ENCODE data around the gene ZNF512B. TPM values are rescaled to one million over a fixed set of nuclear protein-coding genes. Genes with fewer than 3 reads are reported as not detected.

Gene ZNF512B
- polyA plus RNA-seq, 3 donors, result 0.10 to 2.6 TPM; not detected in 1

DNA sequence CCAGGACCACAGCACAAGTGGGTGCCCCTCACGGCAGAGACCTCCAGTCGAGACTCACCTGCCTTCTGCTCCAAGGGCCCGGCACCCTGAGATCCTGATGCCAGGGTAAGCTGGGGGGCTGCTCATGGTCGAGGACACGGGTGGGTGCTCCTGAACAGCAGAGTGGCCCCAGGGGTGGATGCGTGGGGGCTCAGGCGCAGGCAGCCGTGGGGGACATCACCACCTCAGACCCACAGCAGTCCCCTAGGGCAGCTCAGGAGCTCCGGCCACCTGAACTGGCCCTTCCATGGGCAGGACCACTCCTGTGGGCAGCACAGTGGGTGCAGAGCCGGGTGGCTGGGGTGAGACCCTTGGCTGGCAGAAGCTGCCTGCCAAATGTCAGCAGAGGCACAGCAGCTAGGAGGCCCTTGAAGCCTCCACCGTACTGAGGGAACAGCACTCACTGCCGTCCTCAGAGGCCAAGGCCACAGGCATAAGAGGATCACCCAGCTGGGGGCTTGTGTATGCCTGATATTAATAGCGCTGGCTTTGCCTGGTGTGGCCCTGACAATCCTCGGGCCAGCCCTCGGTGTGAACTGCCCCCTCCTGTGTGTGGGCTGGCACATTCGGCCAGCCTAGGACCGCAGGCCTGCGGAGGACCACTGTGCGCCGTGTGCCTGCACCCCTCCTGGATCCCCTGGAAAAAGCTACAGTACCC lies 18.9 kb downstream of the ZNF512B start:
- Mint-ChIP-seq H3K27ac (no peak overlapping the region), H3K27me3 (ENCODE audit: low read depth in 3 of 3) (peaks cover 2% of the 10 kb centered on the region in 3 donors), H3K9me3 (no peaks in the 10 kb centered on the region), H3K4me3 (no peak overlapping the region), H3K36me3 (peaks cover 7 to 17% of the 10 kb centered on the region in 2 donors), H3K4me1 (peaks cover 55% of the 10 kb centered on the region)
- no peaks in the 10 kb centered on the region for H3K9me3 ChIP-seq (replicated peaks in 1 of 2; ENCODE audit: control insufficient read depth in 1 of 2, insufficient read depth in 1 of 2, low read length in 2 of 2)
- peaks cover 6 to 7% of the 10 kb centered on the region in 2 donors for H3K36me3 ChIP-seq (replicated peaks in 1 of 2; ENCODE audit: control insufficient read depth in 1 of 2, insufficient read depth in 2 of 2, low read length in 2 of 2)
- H2AFZ ChIP-seq (ENCODE audit: insufficient read depth, low read depth, low read length, poor library complexity, severe bottlenecking), result no peak overlapping the region
- H3K27me3 ChIP-seq (ENCODE audit: control insufficient read depth in 2 of 2, insufficient read depth in 2 of 2, low read length in 2 of 2), result no peaks in the 10 kb centered on the region
- intact Hi-C loops (cut with micrococcal nuclease), result no loop called here
- no peak overlapping the region for H3K4me2 ChIP-seq (replicated peaks; ENCODE audit: extremely low read depth, low read length, poor library complexity, severe bottlenecking)
- peaks cover 95% of the 10 kb centered on the region for H3K79me2 ChIP-seq (ENCODE audit: insufficient read depth, low read length)
- DNase-seq, result no peak
- WGBS (ENCODE audit: insufficient coverage), result 94% methylated on average over 19 of the region's 20 CpGs
- no peak overlapping the region for H3K9ac ChIP-seq (ENCODE audit: insufficient read depth, low read length, poor library complexity, severe bottlenecking)
- TF ChIP-seq, protein P1, sequence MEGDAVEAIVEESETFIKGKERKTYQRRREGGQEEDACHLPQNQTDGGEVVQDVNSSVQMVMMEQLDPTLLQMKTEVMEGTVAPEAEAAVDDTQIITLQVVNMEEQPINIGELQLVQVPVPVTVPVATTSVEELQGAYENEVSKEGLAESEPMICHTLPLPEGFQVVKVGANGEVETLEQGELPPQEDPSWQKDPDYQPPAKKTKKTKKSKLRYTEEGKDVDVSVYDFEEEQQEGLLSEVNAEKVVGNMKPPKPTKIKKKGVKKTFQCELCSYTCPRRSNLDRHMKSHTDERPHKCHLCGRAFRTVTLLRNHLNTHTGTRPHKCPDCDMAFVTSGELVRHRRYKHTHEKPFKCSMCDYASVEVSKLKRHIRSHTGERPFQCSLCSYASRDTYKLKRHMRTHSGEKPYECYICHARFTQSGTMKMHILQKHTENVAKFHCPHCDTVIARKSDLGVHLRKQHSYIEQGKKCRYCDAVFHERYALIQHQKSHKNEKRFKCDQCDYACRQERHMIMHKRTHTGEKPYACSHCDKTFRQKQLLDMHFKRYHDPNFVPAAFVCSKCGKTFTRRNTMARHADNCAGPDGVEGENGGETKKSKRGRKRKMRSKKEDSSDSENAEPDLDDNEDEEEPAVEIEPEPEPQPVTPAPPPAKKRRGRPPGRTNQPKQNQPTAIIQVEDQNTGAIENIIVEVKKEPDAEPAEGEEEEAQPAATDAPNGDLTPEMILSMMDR (IDR thresholded peaks at IDR 0.05), result no peak
- H3K4me3 ChIP-seq (replicated peaks in 1 of 3; ENCODE audit: low read depth in 2 of 3, low read length in 3 of 3), result no peak overlapping the region
- H4K20me1 ChIP-seq (ENCODE audit: insufficient read depth, low read length), result peaks cover 99% of the 10 kb centered on the region
- peaks cover 43 to 55% of the 10 kb centered on the region in 2 donors for H3K4me1 ChIP-seq (ENCODE audit: control insufficient read depth in 1 of 2, insufficient read depth in 2 of 2, low read length in 2 of 2)
- no peak overlapping the region for H3K27ac ChIP-seq (ENCODE audit: low read depth in 1 of 2, low read length in 2 of 2)

DNA sequence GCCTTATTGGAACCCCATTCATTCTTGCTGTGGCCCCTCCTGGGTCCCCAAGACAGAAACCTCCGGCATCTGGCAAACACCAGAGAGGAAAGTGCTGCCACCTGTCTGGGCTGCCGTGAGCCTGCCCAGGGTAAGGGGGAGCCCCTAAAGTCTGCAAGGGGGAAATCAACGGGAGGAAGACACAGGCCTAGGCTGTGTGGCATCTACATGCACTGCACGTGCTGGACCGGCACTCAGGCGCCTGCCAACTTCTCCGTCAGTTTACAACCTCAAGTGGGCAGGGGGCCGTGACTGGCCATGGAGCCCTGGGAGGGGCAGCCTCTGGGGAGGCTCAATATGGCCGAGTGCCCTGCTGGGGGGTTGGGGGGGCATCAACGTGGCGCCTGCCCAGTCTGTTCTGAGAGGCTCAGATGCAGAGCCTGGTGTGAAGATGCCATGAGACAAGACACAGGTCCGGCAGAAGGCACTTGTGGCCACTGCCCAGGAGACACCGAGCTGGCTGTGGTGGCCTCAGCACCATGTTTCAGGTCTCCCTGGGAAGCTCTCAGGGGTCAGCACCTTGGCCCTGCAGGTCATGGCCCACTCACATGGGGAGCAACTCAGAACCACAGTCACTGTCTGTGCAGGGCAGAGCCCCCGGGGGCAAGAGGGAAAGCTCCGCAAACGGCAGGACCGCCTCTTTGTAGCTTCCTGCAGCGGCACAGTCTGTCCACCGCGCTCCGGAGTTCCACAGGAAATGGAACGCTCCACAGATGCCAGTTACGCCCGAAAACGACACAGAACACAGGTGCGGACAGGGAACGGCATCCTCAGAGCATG lies 21.9 kb downstream of the ZNF512B start:
- H3K27me3 Mint-ChIP-seq (ENCODE audit: low read depth in 3 of 3), result peaks cover 0 to 2% (median 2%) of the 10 kb centered on the region in 3 donors
- H3K9me3 Mint-ChIP-seq, result no peaks in the 10 kb centered on the region
- intact Hi-C loops (cut with micrococcal nuclease), result no loop called here
- H3K4me3 Mint-ChIP-seq, result peak overlapping the region; percentile 54 to 90
- TF ChIP-seq, protein P1 (IDR thresholded peaks at IDR 0.05), result no peak
- H3K36me3 Mint-ChIP-seq, result peaks cover 19 to 36% of the 10 kb centered on the region in 2 donors
- 20% methylated on average over 27 of the region's 27 CpGs for WGBS (ENCODE audit: insufficient coverage)
- Histone ChIP-seq H2AFZ (ENCODE audit: insufficient read depth, low read depth, low read length, poor library complexity, severe bottlenecking) (no peak overlapping the region), H3K27me3 (ENCODE audit: control insufficient read depth in 2 of 2, insufficient read depth in 2 of 2, low read length in 2 of 2) (no peaks in the 10 kb centered on the region), H3K4me3 (replicated peaks in 1 of 3; ENCODE audit: low read depth in 2 of 3, low read length in 3 of 3) (peak overlapping the region in 1 of 3 experiments; percentile 49), H3K9me3 (replicated peaks in 1 of 2; ENCODE audit: control insufficient read depth in 1 of 2, insufficient read depth in 1 of 2, low read length in 2 of 2) (no peaks in the 10 kb centered on the region), H3K4me1 (ENCODE audit: control insufficient read depth in 1 of 2, insufficient read depth in 2 of 2, low read length in 2 of 2) (peaks cover 32 to 36% of the 10 kb centered on the region in 2 donors), H3K36me3 (replicated peaks in 1 of 2; ENCODE audit: control insufficient read depth in 1 of 2, insufficient read depth in 2 of 2, low read length in 2 of 2) (peaks cover 35 to 36% of the 10 kb centered on the region in 2 donors), H3K27ac (ENCODE audit: low read depth in 1 of 2, low read length in 2 of 2) (peak overlapping the region in 1 of 2 donors; percentile 55), H3K79me2 (ENCODE audit: insufficient read depth, low read length) (peaks cover 93% of the 10 kb centered on the region), H4K20me1 (ENCODE audit: insufficient read depth, low read length) (peaks cover 100% of the 10 kb centered on the region), H3K9ac (ENCODE audit: insufficient read depth, low read length, poor library complexity, severe bottlenecking) (no peak overlapping the region), H3K4me2 (replicated peaks; ENCODE audit: extremely low read depth, low read length, poor library complexity, severe bottlenecking) (peak overlapping the region; percentile 66)
- H3K27ac Mint-ChIP-seq, result peak overlapping the region in 4 of 7 donors; percentile 18 to 87 (median 58)
- no peak for DNase-seq
- peaks cover 33% of the 10 kb centered on the region for H3K4me1 Mint-ChIP-seq
